Subcutaneous adipose tissue (tissue), 4 donors: Measurements from ENCODE around the gene KRTAP10-6. TPM values are rescaled to one million over a fixed set of nuclear protein-coding genes. Genes with fewer than 3 reads are reported as not detected.

Source experiments
- CTCF ChIP-seq: fragments of 450-650 bp; IDR thresholded peaks from one replicate; pipeline ENCODE4 v1.5.1; 2016; ENCODE audit warnings: low read depth, mild to moderate bottlenecking, control low read depth, antibody characterized with exemption, moderate library complexity
- total RNA-seq, 4 donors: library from RNA; depleted of rRNA; stranded (reverse); fragments of >200 nt; gene quantifications; one replicate each; pipeline ENCODE4 v1.1.0, GENCODE V29; 2016

Gene KRTAP10-6
- total RNA-seq, 4 donors from 2014 or later, result not detected

- TF ChIP-seq CTCF, result no peak
Observed at GRCh38 chr21:44618909-44619308, 26.6 kb upstream of the KRTAP10-6 start.

DNA sequence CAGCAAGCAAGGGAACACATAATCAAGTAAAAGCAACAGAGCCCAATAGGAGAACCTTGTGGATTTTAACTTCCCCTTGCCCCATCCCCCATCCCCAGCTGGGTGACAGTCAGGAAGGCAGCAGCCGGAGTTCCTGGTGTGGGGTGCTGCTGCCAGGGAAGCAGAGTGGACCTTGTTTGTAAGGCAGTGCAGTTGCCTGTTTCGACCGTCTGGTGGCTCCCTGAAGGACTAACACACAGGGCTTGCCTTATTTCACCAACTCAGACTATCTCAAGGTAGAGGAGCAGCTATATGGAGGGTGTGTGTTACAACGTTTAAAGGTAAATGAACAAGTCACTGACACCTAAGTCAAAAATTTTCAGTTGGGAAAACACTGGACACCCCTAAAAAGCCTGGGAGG lies 26.2 kb upstream of the KRTAP10-6 start:
- no peak for TF ChIP-seq CTCF

DNA sequence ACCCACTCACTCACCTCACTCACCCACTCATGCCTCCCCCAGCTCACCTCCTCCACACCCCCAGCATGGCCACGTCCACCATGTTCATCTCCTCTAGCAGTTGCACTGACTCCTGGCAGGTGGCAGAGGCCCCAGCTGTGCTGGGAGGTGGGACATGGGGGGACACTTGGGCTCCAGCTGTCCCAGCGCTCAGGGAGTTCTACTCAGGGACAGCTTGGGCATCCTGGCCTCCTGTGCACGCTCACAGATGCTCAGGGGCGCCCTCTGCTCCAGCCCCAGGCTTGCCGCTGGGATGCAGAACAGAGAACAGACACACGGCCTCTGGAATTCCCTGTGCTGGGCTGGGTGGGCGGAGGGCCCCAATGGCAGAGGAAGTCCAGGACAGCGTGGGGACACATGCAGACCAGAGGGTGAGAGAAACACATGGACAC lies 24.8 kb upstream of the KRTAP10-6 start:
- TF ChIP-seq CTCF, result no peak

DNA sequence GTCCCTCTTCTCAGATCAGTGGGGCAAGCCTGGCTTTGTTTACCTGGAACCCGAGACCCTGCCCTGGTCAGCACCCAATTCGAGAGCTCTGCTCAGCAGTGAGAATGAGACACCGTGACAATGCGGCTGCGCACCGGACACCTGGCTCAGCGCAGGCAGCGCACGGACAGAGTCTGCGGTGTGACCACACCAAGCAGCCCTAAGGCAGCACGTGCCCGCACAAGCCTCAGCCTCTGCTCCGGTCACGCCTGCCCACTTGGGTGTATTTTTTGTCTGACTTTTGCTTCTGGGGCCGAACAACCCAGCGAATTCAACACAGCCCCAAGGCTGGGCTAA lies 24.3 kb upstream of the KRTAP10-6 start:
- TF ChIP-seq CTCF, result no peak

- TF ChIP-seq CTCF, result no peak
Observed at GRCh38 chr21:44615911-44616590, 23.7 kb upstream of the KRTAP10-6 start.

DNA sequence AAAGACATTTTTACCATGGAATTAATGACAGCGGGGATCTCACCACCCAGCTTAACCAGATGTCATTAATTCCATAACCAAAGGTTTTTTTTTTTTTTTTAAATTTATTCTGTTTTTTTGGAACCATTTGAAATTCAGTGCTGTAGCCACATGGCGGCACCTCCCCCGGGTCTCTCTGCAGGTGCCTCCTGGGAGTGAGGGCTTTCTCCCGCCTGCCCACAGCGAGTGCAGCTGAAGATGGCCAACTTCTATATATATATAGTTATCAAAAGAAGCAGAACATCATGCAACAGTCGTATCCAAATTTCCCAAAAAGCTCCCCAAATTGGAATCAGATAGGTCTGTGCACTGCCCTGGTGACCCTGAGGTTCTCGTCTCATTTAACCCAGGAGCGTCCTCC lies 23.2 kb upstream of the KRTAP10-6 start:
- no peak for TF ChIP-seq CTCF

DNA sequence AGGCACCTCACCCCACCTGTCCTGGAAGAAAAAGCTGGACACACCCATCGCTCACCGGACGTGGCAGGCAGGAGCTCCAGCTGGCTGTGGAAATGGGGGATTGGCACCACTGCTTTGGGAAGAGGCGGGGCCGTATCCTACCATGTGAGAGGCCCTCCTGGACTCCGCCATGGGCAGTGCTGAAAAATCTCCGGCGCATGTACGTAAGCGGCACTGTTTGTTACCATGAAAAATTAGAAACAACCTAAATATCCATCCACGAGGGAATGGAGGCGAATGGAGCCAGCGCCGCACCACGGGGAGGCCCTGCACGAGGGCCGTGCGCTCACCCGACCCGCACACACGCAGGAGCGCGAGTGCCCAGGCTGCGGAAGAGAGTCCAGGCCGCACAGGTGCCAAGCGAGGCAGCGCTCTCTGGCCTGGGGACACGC lies 22.7 kb upstream of the KRTAP10-6 start:
- TF ChIP-seq CTCF, result no peak
